Measurements from ENCODE around the gene RFX2.
"Not testable (repeated sequence)": the region's sequence is repeated elsewhere in the genome, so short reads cannot be mapped to it uniquely, and the experiment has no call there.

RFX2 gene

GRCh38 chr19:5971714-5972354 is 138.5 kb downstream of the RFX2 start:
- no peak for DNase-seq (ENCODE audit: low read depth)

GRCh38 chr19:5969476-5969875 is 140.8 kb downstream of the RFX2 start:
- DNase-seq (ENCODE audit: low read depth): no peak

- DNase-seq (ENCODE audit: low read depth): no peak
Measured at GRCh38 chr19:5968431-5969373, 141.6 kb downstream of the RFX2 start.

- no peak for DNase-seq (ENCODE audit: low read depth)
Measured at GRCh38 chr19:5967994-5968430, 142.3 kb downstream of the RFX2 start.

- DNase-seq (ENCODE audit: low read depth): no peak
Measured at GRCh38 chr19:5967571-5967970, 142.7 kb downstream of the RFX2 start.

- no peak for DNase-seq (ENCODE audit: low read depth)
Measured at GRCh38 chr19:5966941-5967340, 143.4 kb downstream of the RFX2 start.

- no peak for DNase-seq (ENCODE audit: low read depth)
Measured at GRCh38 chr19:5966215-5966614, 144.1 kb downstream of the RFX2 start.

- DNase-seq (ENCODE audit: low read depth): no peak
Measured at GRCh38 chr19:5964816-5965565, 145.3 kb downstream of the RFX2 start.

GRCh38 chr19:5963855-5964254 is 146.4 kb downstream of the RFX2 start:
- DNase-seq (ENCODE audit: low read depth): no peak

- not testable (repeated sequence) for DNase-seq (ENCODE audit: low read depth)
Measured at GRCh38 chr19:5963259-5963658, 147.0 kb downstream of the RFX2 start.

GRCh38 chr19:5961969-5962945 is 148.0 kb downstream of the RFX2 start:
- DNase-seq (ENCODE audit: low read depth): no peak

- not testable (repeated sequence) for DNase-seq (ENCODE audit: low read depth)
Measured at GRCh38 chr19:5961641-5961968, 148.7 kb downstream of the RFX2 start.

- DNase-seq (ENCODE audit: low read depth): no peak
Measured at GRCh38 chr19:5960005-5961001, 150.0 kb downstream of the RFX2 start.

- no peak for DNase-seq (ENCODE audit: low read depth)
Measured at GRCh38 chr19:5959260-5960004, 150.9 kb downstream of the RFX2 start.

GRCh38 chr19:5958851-5959122 is 151.5 kb downstream of the RFX2 start:
- no peak for DNase-seq (ENCODE audit: low read depth)

GRCh38 chr19:5958074-5958850 is 152.0 kb downstream of the RFX2 start:
- no peak for DNase-seq (ENCODE audit: low read depth)

GRCh38 chr19:5957170-5957569 is 153.1 kb downstream of the RFX2 start:
- DNase-seq (ENCODE audit: low read depth): no peak

- no peak for DNase-seq (ENCODE audit: low read depth)
Measured at GRCh38 chr19:5956728-5957127, 153.6 kb downstream of the RFX2 start.

GRCh38 chr19:5956323-5956722 is 154.0 kb downstream of the RFX2 start:
- no peak for DNase-seq (ENCODE audit: low read depth)
